K562 (cell line): ENCODE data around the gene HTRA3. TPM values are rescaled to one million over a fixed set of nuclear protein-coding genes. Genes with fewer than 3 reads are reported as not detected.

Experiments
- ATAC-seq: fragments of 200-7000 bp; cut with Tn5 transposase; 3 replicates; pipeline ENCODE4 v1.9.1; 2020; ENCODE audit warnings: moderate library complexity
- BruUV-seq: library from RNA; stranded (reverse); fragments of 400-500 nt; replicated peaks from 2 replicates; lab custom pipeline; 2021; lab: Mats Ljungman, UMichigan
- CTCF ChIA-PET: fragments of 300-600 bp; formaldehyde crosslinking; extraction: SDS; loops from one replicate; lab custom pipeline; 2021; ENCODE audit warnings: low intra/inter-chr PET ratio; lab: Yijun Ruan, JAX
- POLR2A ChIA-PET: fragments of 300-600, 350-650 bp; sonication (Branson Sonifier 250); formaldehyde crosslinking; extraction: SDS; loops from one replicate; lab custom pipeline; 2021; ENCODE audit warnings: antibody characterized with exemption, inconsistent platforms; lab: Yijun Ruan, JAX
- DNase-seq, 4 experiments: peaks; one replicate each; pipeline versions ENCODE4 v3.0.0 to v3.0.0-alpha.2; 2011 to 2018; ENCODE audit warnings: low spot score in 3 of 4, mixed read lengths in 3 of 4; ENCODE audit errors: extremely low read depth in 1 of 4
- FAIRE-seq: peaks from 2 replicates; lab custom pipeline; 2011; peaks lifted over from hg19 to GRCh38; lab: Jason Lieb, UNC
- H2AFZ ChIP-seq: 2 replicates; pipeline ENCODE4 v1.6.0; 2011; ENCODE audit warnings: low read depth, low read length, control low read depth, inconsistent platforms
- H3K27ac ChIP-seq: fragments of 200-600 bp; 3 replicates; pipeline ENCODE4 v1.8.0; 2011; ENCODE audit warnings: low read depth, mild to moderate bottlenecking, control low read depth, inconsistent platforms, low read length, moderate library complexity, mixed read lengths; ENCODE audit errors: extremely low read depth
- H3K27me3 ChIP-seq, 2 experiments: fragments of 300-600 bp in 1 of 2; 2 replicates in 1 of 2; 3 replicates in 1 of 2; pipeline versions ENCODE4 v1.6.0 to v1.8.0; 2011; ENCODE audit warnings: inconsistent platforms in 2 of 2, low read length in 2 of 2, mild to moderate bottlenecking in 1 of 2, mixed read lengths in 1 of 2, moderate library complexity in 1 of 2; ENCODE audit not compliant: control insufficient read depth in 2 of 2, insufficient read depth in 2 of 2
- H3K36me3 ChIP-seq: fragments of 300-600 bp; 3 replicates; pipeline ENCODE4 v1.8.0; 2011; ENCODE audit warnings: mild to moderate bottlenecking, low read length, inconsistent platforms; ENCODE audit not compliant: control insufficient read depth, insufficient read depth
- H3K4me1 ChIP-seq, 2 experiments: fragments of 200-600 bp in 1 of 2; replicated peaks in 1 of 2; 2 replicates in 1 of 2; 3 replicates in 1 of 2; pipeline versions ENCODE4 v1.5.1 to v1.8.0; 2011; ENCODE audit warnings: inconsistent platforms in 2 of 2, low read length in 2 of 2, mild to moderate bottlenecking in 1 of 2, mixed read lengths in 1 of 2, moderate library complexity in 1 of 2; ENCODE audit not compliant: control insufficient read depth in 2 of 2, insufficient read depth in 2 of 2
- H3K4me2 ChIP-seq: 2 replicates; pipeline ENCODE4 v1.6.1; 2011; ENCODE audit warnings: low read length, control low read depth, inconsistent platforms, mixed read lengths; ENCODE audit not compliant: insufficient read depth
- H3K4me3 ChIP-seq: fragments of 200-600 bp; sonication (generic), shearing (Covaris generic); 2 replicates; pipeline ENCODE4 v1.5.1; 2016; ENCODE audit warnings: control low read depth, inconsistent platforms
- H3K79me2 ChIP-seq: fragments of 200-600 bp; 3 replicates; pipeline ENCODE4 v1.8.0; 2011; ENCODE audit warnings: low read length, inconsistent platforms; ENCODE audit not compliant: control insufficient read depth, insufficient read depth
- H3K9ac ChIP-seq, 2 experiments: 2 replicates each; pipeline versions ENCODE4 v1.6.0 to v1.6.1; 2011; ENCODE audit warnings: low read depth in 2 of 2, low read length in 2 of 2, control low read depth in 1 of 2, inconsistent platforms in 1 of 2, mild to moderate bottlenecking in 1 of 2, mixed read lengths in 1 of 2; ENCODE audit not compliant: insufficient read depth in 1 of 2
- H3K9me1 ChIP-seq: one replicate; pipeline ENCODE4 v1.6.0; 2011; ENCODE audit warnings: inconsistent platforms, mild to moderate bottlenecking, low read length, moderate library complexity; ENCODE audit not compliant: control insufficient read depth, insufficient read depth
- H3K9me3 ChIP-seq: replicated peaks from 2 replicates; pipeline ENCODE4 v1.5.1; 2011; ENCODE audit warnings: low read depth, low read length, inconsistent platforms; ENCODE audit not compliant: control insufficient read depth, insufficient read depth
- H4K20me1 ChIP-seq: replicated peaks from 2 replicates; pipeline ENCODE4 v1.6.1; 2011; ENCODE audit warnings: low read length, inconsistent platforms, mixed read lengths; ENCODE audit not compliant: control insufficient read depth, insufficient read depth
- ARID3A ChIP-seq: IDR thresholded peaks from 2 replicates; pipeline ENCODE4 v1.6.1; 2012; ENCODE audit warnings: low read depth, low read length, improper control_type of control experiment, borderline replicate concordance
- CAMTA2 ChIP-seq: fragments of 250-450 bp; sonication (Bioruptor Pico); conservative IDR thresholded peaks from 2 replicates; pipeline ENCODE4 v1.5.1; 2022
- CBFA2T3 ChIP-seq: fragments of 450-650 bp; IDR thresholded peaks from 2 replicates; pipeline ENCODE4 v1.6.1; 2017
- CC2D1A ChIP-seq: fragments of 450-650 bp; IDR thresholded peaks from 2 replicates; pipeline ENCODE4 v1.6.1; 2017; ENCODE audit warnings: mild to moderate bottlenecking
- ELF4 ChIP-seq: fragments of 450-650 bp; formaldehyde crosslinking; IDR thresholded peaks from 2 replicates; pipeline ENCODE4 v1.4.0; 2022; ENCODE audit warnings: missing genetic modification characterization
- HDAC2 ChIP-seq: fragments of 450-650 bp; IDR thresholded peaks from 2 replicates; pipeline ENCODE4 v1.6.1; 2016; ENCODE audit warnings: mild to moderate bottlenecking
- ILF3 ChIP-seq: fragments of 450-650 bp; IDR thresholded peaks from 2 replicates; pipeline ENCODE4 v1.6.1; 2018; ENCODE audit warnings: antibody characterized with exemption, mild to moderate bottlenecking, moderate library complexity, borderline replicate concordance
- NFE2L1 ChIP-seq: fragments of 450-650 bp; IDR thresholded peaks from 2 replicates; pipeline ENCODE4 v1.6.1; 2016; ENCODE audit warnings: missing genetic modification characterization, low read depth, mild to moderate bottlenecking, missing compliant biosample characterization, moderate library complexity, borderline replicate concordance
- NFIX ChIP-seq: fragments of 250-450 bp; sonication (Bioruptor Pico); IDR thresholded peaks from 2 replicates; pipeline ENCODE4 v1.4.0; 2020; ENCODE audit warnings: low read depth, mild to moderate bottlenecking, moderate library complexity
- NONO ChIP-seq, 2 experiments: fragments of 200-400 bp in 1 of 2; fragments of 450-650 bp in 1 of 2; formaldehyde crosslinking in 1 of 2; IDR thresholded peaks; 2 replicates each; pipeline ENCODE4 v1.6.1; 2017; ENCODE audit warnings: low read depth in 2 of 2, mild to moderate bottlenecking in 2 of 2, moderate library complexity in 2 of 2, low read length in 1 of 2
- SMARCA5 ChIP-seq: fragments of 450-650 bp; IDR thresholded peaks from 2 replicates; pipeline ENCODE4 v1.6.1; 2016
- SMARCB1 ChIP-seq: IDR thresholded peaks from 2 replicates; pipeline ENCODE4 v1.6.1; 2011; ENCODE audit warnings: improper control_type of control experiment, low read depth; ENCODE audit not compliant: insufficient read length
- STAT5B ChIP-seq: fragments of 250-450 bp; sonication (Bioruptor Pico); IDR thresholded peaks from 2 replicates; pipeline ENCODE4 v1.8.0; 2021; ENCODE audit warnings: mild to moderate bottlenecking, inconsistent platforms
- ZBTB5 ChIP-seq: fragments of 450-650 bp; IDR thresholded peaks from 2 replicates; pipeline ENCODE4 v1.6.1; 2017; ENCODE audit warnings: antibody characterized with exemption
- ZBTB7A ChIP-seq: IDR thresholded peaks from 2 replicates; pipeline ENCODE4 v1.6.1; 2011; ENCODE audit warnings: low read depth, mild to moderate bottlenecking, low read length, moderate library complexity, borderline replicate concordance; ENCODE audit not compliant: control insufficient read depth
- ZNF124 ChIP-seq: sonication (generic); formaldehyde crosslinking; IDR thresholded peaks from 2 replicates; pipeline ENCODE4 v1.8.1; 2022; ENCODE audit warnings: missing genetic modification reagents
- ZNF408 ChIP-seq: fragments of 250-450 bp; sonication (Bioruptor Pico); IDR thresholded peaks from 2 replicates; pipeline ENCODE4 v1.4.0; 2020; ENCODE audit warnings: low read depth, mild to moderate bottlenecking, moderate library complexity
- ZNF561 ChIP-seq: fragments of 450-650 bp; formaldehyde crosslinking; conservative IDR thresholded peaks from 2 replicates; pipeline ENCODE4 v1.4.0; 2020; ENCODE audit warnings: mild to moderate bottlenecking, moderate library complexity
- ZNF778 ChIP-seq: fragments of 450-650 bp; formaldehyde crosslinking; IDR thresholded peaks from 2 replicates; pipeline ENCODE4 v1.4.0; 2020; ENCODE audit warnings: mild to moderate bottlenecking, moderate library complexity
- ZNF785 ChIP-seq: fragments of 250-450 bp; sonication (Bioruptor Pico); IDR thresholded peaks from 2 replicates; pipeline ENCODE4 v1.4.0; 2020; ENCODE audit warnings: mild to moderate bottlenecking
- in situ Hi-C: fragments of 300-500 bp; cut with MboI; formaldehyde crosslinking; loops from 4 replicates; pipeline ENCODE4 v1.15.0; 2018; ENCODE audit warnings: inconsistent platforms, mixed read lengths
- intact Hi-C: fragments of 100-400 bp; cut with micrococcal nuclease; formaldehyde crosslinking; loops from 2 replicates; pipeline ENCODE4 v1.14.2; 2022
- polyA plus RNA-seq, 8 experiments: library from polyadenylated mRNA; depleted of rRNA in 4 of 8; stranded (reverse) in 5 of 8; unstranded in 3 of 8; fragments of >200 nt; fragmentation: Nextera tagmentation in 2 of 8; fragmentation: Illumina TruSeq in 1 of 8; extraction: Ambion mirVana in 2 of 8; extraction: Trizol in 1 of 8; gene quantifications; 2 replicates each; pipeline versions ENCODE4 v1.2.1 to v1.2.3, GENCODE V29; 2011 to 2014; ENCODE audit warnings: inconsistent platforms in 1 of 8, missing spikeins in 1 of 8
- total RNA-seq, 7 experiments: library from RNA; depleted of rRNA in 6 of 7; stranded (reverse); fragments of >200 nt in 6 of 7; fragmentation: Illumina TruSeq in 2 of 7; extraction: Trizol in 2 of 7; gene quantifications; 2 replicates each; pipeline versions ENCODE4 v1.2.1 to v1.2.3, GENCODE V29; 2011 to 2021; ENCODE audit warnings: low replicate concordance in 1 of 7

The HTRA3 gene
- total and polyA plus RNA-seq, 9 of the 15 experiments (the other 6 are each of a cell fraction or from before 2014, with no cell fraction given) = 0.04 TPM; not detected in 8

- TF ChIP-seq SMARCB1 (no peak), NFIX (CRISPR knock-in tag) (no peak), CBFA2T3 (no peak), ZBTB5 (no peak), ZNF124 (CRISPR knock-in tag) (no peak)
These were observed 48.1 kb upstream of the HTRA3 start (continued) for GRCh38 chr4:8221476-8221875.

GRCh38 chr4:8221985-8222384 is 47.6 kb upstream of the HTRA3 start:
- ChIA-PET POLR2A (interaction anchor here (0.6 kb wide), 2 partner anchors 184 to 211 kb away, joined by 3 read pairs; no protein-coding TSS in a partner anchor), CTCF (no interaction called here)
- Histone ChIP-seq H3K9me1 (no peaks in the 10 kb centered on the region), H4K20me1 (peaks cover 10% of the 10 kb centered on the region), H3K9me3 (no peaks in the 10 kb centered on the region), H3K79me2 (no peaks in the 10 kb centered on the region), H3K27me3 (peaks cover 0 to 51% of the 10 kb centered on the region in 2 experiments; a peak in 2 of 5 replicates), H3K36me3 (no peaks in the 10 kb centered on the region), H3K4me1 (peaks cover 0 to 9% of the 10 kb centered on the region in 2 experiments; a peak in 2 of 5 replicates), H2AFZ (no peak overlapping the region), H3K4me3 (no peak overlapping the region), H3K4me2 (no peak overlapping the region), H3K9ac (no peak overlapping the region), H3K27ac (no peak overlapping the region)
- no TSS peak for BruUV-seq
- DNase-seq (no peak), ATAC-seq (no peak), FAIRE-seq (no peak)
- intact Hi-C loops = no loop called here
- TF ChIP-seq ZBTB7A (no peak), ZNF778 (CRISPR knock-in tag) (no peak), HDAC2 (no peak), ILF3 (no peak), CC2D1A (no peak), CAMTA2 (CRISPR knock-in tag) (no peak), ZNF561 (CRISPR knock-in tag) (no peak), ARID3A (no peak), NONO (IDR thresholded peaks at IDR 0.05; ENCODE audit: low read depth in 2 of 2, low read length in 1 of 2) (no peak), SMARCA5 (no peak), STAT5B (no peak), NFE2L1 (tag) (no peak), ZNF408 (CRISPR knock-in tag) (no peak), ELF4 (CRISPR knock-in tag) (no peak), ZNF785 (CRISPR knock-in tag) (no peak)
- in situ Hi-C loops = no loop called here
